Spleen (tissue), 7 donors: ENCODE measurements around the gene ZBTB17.

Experiments used
- POLR2A ChIP-seq, 3 donors: fragments of 450-650 bp; IDR thresholded peaks; one replicate each; pipeline ENCODE4 v1.5.1; 2017; ENCODE audit warnings: antibody characterized with exemption in 3 of 3, mild to moderate bottlenecking in 1 of 3
- POLR2AphosphoS5 ChIP-seq, 3 donors: sonication (generic); formaldehyde crosslinking; IDR thresholded peaks; one replicate each; pipeline ENCODE4 v1.5.1; 2017; ENCODE audit warnings: antibody characterized with exemption in 3 of 3
- TF ChIP-seq, protein P1 (sequence below), 11 experiments: fragments of 200-600 bp in 7 of 11; fragments of 450-650 bp in 4 of 11; sonication (generic) in 4 of 11; IDR thresholded peaks in 8 of 11; conservative IDR thresholded peaks in 3 of 11; 1 replicate in 7 of 11; 2 replicates in 4 of 11; pipeline versions ENCODE4 v1.4.0 to v1.8.0; 2016 to 2021; ENCODE audit warnings: antibody characterized with exemption in 11 of 11, inconsistent platforms in 4 of 11, mild to moderate bottlenecking in 1 of 11
- donor health status: DM: no; HTN: no; CAD: no; lungs with moderate emphysema.
- donor health status: DM: no; HTN: no; CAD: no.
- donor health status: DM: no; HTN: no; CAD: no.

DNA sequence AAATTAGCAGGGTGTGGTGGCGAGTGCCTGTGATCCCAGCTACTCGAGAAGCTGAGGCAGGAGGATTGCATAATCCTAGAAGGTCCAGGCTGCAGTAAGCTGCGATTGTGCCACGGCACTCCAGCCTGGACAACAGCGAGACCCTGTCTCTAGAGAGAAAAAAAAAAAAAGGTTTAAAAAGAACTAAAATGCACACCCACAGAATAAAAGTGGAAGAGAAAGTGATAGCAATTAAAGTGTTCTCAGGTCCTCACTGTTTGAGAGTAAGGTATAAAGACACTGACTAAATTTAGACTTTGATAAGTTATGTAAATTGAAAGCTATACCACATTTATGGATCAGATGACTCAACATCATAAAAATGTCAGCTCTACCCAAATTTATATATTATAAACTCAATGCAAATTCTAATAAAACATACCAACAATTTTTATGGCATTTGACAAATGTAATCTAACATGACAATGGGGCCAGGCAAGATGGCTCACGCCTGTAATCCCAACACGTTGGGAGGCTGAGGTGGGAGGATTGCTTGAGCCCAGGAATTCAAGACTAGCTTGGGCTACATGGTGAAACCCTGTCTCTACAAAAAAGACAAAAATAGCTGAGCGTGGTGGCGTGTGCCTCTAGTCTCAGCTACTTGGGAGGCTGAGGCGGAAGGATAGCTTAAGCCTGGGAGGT is 11.8 kb downstream of the ZBTB17 start:
- TF ChIP-seq, protein P1, sequence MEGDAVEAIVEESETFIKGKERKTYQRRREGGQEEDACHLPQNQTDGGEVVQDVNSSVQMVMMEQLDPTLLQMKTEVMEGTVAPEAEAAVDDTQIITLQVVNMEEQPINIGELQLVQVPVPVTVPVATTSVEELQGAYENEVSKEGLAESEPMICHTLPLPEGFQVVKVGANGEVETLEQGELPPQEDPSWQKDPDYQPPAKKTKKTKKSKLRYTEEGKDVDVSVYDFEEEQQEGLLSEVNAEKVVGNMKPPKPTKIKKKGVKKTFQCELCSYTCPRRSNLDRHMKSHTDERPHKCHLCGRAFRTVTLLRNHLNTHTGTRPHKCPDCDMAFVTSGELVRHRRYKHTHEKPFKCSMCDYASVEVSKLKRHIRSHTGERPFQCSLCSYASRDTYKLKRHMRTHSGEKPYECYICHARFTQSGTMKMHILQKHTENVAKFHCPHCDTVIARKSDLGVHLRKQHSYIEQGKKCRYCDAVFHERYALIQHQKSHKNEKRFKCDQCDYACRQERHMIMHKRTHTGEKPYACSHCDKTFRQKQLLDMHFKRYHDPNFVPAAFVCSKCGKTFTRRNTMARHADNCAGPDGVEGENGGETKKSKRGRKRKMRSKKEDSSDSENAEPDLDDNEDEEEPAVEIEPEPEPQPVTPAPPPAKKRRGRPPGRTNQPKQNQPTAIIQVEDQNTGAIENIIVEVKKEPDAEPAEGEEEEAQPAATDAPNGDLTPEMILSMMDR (IDR thresholded peaks at IDR 0.05 in 8 of 11, conservative IDR thresholded peaks at IDR 0.05 in 3 of 11) = no peak
- TF ChIP-seq POLR2A (IDR thresholded peaks at IDR 0.05) = no peak
- TF ChIP-seq POLR2AphosphoS5 (IDR thresholded peaks at IDR 0.05) = no peak
